HG03342 (cell line): ENCODE results near the gene STAC3.

Experiments
- ATAC-seq: cut with Tn5 transposase; IDR thresholded peaks from one replicate; pipeline ENCODE4 v1.9.1; 2021; ENCODE audit warnings: mild to moderate bottlenecking, moderate library complexity; ENCODE audit not compliant: unreplicated experiment

The STAC3 gene

DNA sequence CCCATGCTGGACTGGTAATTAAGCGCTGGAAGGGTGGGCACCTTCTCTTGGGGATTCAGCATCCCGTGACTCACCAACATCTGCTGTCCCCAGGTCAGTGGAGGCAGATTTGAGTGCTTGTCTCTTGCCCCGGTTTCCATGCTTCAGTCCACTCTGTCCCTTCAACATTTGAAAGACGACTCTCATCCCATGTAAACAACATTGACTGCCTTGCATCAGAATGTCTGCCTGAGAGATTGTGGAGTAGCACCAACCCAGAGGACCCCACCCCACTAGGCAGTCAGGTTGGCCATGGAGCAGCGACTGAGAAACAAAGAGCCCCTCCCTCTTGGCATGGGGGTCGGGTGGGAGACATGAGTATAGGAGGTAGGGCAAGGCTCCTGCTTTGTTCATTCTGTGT lies 4.9 kb upstream of the STAC3 start:
- ATAC-seq, result no peak

DNA sequence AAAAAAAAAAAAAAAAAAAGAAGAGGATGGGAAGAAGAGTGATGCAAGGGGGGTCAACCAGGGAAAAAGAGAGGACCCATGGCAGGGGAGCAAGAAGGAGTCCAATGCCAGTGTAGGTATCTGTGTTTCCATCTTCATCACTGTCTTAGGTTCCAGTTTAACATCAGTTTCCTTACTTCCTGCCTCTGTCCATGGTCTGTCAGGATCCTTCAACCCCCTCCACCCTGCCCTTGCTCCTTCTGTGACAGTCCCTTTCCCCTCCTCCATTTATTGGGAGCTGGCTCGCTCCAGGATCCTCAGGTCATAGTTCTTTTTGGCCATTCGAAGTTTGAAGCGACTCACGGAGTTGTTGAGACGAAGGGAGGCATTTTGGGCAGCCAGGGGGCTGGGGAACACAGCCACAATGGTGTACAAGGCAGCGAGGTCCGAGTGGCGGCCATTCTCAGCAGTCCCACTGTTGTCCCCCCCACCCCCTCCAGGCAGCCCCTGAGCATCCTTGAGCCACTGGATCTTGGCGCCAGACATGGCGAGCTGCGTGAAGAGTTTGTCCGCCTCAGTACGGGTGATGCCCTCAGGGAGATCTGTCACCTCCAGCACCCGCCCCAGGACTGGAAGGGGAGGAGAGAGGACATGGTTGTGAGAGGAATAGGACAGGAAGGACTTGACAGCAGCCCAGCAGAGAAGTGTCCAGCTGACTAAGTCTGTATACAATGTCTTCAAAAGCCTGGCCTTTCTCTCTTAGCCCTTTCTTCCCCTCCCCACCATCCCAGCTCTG lies 3.7 kb upstream of the STAC3 start:
- no peak for ATAC-seq

DNA sequence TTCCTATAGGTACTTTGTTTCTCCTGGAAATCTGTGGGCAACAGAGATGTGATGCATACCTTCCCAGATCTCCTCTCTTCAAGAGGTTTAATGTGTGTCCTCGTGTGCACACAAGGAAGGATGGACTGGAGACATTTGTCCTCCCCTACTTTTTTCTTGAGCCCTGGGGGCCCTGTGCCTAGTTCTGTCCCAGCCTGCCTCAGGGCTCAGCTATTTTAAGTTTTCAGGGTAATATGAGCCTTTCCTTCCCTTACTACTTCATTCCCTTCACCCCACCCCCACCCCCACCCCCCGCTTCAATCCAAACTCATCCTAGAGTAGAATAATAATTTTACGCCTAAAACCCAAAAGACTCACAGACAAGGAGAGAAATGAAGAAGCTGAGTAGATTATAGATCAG lies 446 bp downstream of the STAC3 start:
- ATAC-seq, result no peak

DNA sequence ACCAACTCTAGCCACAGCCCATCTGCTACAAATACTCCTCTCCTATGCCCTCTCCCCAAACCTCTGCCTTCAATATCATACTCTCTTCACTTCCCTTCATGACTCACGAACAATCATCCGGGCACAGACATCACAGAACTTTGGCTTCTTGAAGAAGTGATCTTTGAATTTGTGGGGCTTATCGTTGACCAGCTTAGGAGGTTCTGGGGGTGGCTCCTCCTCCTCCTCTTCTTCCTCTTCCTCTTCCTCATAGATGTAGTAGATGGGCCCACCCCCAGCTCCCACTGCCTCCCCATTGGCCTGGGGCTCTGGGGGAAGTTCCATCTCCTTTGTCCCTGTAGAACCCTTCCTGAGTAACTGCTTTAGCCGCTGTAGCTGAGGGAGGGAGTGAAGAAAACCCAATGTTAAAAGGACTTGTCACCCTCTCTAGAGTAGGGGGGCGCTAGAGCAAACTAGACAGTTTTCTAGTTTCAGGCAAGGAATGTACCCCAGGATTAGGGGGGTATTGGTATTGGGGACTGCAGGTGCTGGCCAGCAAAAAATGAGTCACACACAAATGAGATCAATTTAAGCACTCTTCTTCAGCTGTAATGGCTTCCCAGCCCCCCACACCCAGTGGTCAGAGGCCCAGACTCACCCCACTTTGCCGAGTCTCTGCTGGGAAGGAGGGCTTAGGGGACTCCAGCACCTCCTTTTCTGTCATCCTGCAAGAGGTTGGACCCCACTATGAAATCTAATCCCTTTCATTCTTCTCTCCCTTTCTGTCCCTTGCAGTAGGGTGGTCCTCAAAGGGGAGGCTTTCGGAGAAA lies 1.8 kb downstream of the STAC3 start:
- no peak for ATAC-seq

DNA sequence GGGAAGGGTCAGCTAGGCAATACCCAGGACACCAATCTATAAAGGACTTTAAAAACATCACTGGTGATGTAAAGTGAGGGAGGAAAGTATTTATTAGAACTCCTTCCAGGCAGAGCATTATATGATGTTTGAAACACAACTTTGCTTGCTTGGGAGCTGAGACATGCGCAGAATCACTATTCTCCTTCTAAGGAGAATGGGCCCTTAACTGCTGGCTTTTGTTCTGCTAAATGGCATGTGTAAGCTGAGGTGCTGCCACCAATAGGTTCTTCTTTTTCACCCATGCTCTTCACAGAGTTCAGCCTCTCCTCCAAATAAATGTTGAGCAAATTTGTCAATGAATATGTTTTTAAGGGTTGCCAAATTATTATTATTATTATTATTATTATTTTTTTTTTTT lies 3.9 kb downstream of the STAC3 start:
- ATAC-seq, result no peak

DNA sequence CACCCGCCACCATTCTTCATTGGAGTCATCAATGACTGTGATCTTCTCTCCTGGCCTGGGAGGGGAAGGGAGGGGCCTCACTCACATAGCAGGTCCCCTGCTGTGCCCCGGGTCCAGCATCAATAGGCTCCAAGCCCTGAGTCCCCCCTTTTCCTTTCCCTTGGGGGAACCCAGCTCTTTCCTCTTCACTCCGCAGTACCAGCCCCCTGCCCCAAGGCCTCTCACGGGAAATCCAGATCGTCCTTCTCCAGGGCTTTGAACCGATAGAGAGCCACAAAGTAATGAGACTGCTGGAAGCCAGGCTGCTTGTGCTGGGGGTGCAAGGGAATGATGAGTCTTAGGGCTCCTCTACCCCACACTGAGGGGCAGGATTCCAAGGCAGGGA lies 6.7 kb downstream of the STAC3 start:
- ATAC-seq, result no peak

DNA sequence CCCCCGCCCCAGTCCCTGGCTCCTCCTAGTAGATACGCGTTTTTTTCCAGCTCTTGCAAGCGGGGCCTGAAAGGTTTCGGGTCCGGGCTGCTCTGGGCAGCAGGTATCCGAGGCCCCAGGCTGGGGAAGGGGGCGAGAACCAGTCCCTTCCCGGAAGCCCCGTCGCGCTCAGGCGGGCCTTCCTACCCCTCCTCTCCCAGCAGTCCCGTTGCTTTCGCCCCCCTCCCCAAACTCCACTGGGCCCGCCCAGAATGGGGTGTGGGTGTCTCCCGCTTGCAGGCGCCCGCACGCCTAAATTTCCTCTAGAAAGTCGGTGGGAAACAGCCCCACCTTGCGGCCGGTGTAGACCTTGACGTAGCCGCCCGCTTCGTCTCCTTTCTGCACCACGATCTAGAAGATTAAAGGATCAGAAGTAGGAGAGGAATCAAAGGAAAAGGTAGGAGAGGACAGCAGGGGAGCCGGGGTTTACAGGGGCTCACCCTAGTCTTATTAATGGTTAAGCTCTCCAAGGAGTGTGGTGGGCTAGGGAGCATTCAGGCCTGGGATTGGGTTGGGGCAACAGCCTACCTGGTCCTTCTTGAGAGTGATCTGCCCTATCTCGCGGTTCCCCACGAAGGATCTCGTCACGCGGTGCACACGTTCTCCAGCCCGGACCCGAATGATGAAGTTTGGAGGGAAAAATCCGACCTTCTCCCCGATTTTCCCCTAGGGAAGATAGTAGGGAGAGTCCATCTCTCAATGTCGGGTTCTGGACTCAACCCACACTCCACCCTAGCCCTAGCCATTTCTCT lies 7.3 kb downstream of the STAC3 start:
- no peak for ATAC-seq

DNA sequence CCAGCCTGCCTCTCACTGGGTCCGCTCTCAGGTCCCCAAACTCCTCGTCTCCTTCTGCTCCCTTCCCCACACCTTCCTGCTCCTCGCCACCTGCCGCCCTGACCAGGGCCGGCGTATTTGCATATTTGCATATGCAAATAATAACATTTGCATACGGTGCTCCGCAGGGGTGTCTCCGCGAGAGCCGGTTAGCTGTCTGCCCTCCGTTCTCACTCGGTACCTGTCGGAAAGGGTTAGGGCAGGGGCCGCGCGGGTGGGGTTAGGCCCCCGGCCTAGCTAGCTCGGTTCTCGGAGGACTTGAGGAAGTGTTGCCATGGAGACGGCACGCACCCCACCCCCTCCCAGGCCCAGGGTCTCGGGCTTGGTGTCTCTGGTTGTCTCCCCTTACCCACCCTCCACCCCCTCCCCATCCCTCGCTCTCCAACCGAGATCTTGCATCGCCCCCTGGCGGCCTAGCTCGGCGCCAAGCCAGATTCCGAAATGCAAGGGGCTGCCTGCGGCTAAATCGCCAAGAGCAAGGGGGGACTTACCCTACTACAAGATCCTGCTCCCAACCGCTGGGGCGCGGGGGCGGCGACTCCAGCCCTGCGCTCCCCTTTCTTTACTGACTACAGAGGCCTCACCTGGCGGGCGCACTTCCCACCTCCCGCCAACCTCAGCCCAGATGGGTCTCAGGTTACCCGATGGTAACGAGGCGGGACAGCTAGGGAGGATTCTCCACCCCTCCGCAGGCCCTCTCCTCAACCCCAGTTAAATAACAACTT lies 8.1 kb downstream of the STAC3 start:
- ATAC-seq, result peak; percentile 47

DNA sequence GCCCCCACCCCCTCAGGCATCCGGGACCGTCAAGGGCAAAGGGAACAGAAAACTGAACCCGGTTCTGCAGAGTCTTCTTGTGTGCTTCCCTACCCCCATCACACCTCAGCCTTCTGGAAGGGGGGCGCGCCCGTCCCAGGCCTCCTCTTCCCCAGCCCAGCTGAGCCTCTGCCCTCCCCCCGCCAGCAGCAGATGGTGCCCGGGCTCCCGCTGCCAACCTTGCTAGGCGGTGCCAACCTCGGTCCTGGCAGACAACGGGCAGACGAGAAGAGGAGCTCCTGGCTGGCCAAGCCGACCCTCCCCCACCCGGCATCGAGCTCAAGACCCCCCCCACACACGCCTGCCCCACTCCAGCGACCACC lies 8.7 kb downstream of the STAC3 start:
- no peak for ATAC-seq

DNA sequence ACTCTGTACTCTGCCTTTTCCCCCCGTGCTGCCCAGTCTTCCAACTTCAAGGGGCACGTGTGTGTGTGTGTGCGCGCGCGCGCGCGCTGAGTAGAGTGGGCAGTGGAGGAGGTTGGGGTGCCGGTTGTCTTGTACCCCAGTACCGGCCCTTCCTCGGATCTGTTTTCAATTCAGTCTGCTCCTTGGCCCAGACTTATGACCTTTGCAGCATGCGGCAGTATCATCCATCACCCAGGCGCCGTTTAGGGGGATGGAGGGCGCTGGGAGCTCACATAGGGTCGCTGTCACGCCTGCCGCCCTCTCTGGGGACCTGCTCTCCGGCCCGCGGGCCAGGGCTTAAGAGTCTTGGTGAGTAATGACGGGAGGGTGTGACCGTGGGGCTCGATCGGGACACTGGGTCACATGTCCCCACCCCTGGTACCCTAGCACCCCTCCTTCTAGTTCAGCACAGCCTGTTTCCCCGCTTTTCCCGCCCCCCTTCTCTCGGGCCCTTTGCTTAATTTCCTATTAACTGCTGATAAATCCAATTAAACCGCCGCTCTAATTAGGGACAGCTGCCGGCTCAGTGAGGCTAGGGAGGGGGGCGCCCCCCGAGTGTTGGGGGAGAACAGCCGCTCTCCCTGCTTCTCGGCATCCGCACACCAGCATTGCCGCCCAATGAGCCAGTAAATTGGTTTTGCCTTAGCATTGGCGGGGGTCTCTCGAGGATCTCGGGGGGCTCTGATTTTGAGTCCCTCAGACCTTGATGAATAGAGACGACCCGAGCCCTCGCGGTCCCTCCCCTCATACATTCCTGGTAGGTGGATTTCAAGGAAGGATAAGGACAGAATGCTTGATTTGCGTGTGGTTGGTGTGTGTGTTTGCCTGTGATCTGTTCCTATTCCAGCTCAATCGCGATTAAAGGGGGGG lies 9.3 kb downstream of the STAC3 start:
- ATAC-seq, result no peak

DNA sequence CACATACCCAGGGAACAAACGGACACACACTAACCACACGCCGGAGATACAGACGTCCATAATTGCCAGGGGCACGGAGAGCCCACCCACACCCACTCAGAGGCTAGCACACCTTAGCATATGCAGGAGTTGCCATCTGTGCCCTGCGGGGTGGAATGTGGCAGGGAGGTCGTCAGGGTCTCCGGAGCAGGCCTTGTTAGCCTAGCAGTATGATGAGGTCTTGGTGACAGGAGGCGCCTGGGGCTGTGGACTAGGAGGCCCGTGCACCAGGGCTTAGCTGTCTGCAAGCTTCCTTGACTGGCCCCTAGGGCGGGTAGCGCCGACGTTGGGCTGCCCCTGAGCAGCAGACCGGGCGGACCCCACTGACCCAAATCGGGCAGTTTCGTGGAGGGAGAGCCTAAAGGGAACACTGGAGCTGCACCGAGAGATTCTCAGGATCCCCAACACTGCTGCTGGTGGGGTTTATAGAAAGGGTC lies 10.0 kb downstream of the STAC3 start:
- no peak for ATAC-seq

DNA sequence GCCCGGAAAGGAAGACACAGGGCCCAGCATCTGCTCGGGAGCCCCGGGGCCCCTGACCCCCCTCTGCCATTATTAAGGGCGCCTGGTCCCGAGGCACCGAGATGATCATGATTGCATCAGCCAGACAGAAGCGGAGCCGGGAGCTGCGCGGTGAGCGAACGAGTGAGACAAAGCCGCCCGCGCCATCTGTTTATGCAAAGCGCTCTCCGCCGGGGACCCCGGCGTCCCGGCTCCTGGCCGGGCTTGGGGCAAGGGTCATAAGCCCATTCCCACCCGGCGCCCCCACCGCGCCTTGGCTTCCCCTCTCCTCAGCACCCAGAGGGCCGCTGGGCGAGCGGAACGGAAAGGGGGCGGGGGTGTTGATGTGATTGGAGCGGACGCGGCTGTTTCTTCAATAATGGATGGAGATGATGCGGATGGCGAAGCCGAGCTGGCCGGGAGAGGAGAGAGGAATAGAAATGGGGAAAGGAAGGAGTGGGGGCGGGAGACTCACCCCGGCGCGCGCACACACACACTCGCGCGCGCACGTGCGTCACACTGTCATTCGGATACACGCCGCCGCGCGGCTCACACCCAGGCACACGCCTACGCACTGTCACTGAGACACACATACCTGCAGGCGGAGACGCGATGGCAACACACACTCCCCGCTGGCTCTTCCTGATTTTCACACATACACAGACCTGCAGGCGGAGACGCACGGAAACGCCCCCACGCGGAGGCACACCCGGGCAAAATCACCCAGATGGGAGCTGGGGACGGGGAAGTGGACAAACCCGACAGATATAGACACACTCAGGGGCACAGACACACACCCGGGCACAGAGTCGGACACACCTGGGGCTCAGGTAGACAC lies 10.7 kb downstream of the STAC3 start:
- no peak for ATAC-seq

DNA sequence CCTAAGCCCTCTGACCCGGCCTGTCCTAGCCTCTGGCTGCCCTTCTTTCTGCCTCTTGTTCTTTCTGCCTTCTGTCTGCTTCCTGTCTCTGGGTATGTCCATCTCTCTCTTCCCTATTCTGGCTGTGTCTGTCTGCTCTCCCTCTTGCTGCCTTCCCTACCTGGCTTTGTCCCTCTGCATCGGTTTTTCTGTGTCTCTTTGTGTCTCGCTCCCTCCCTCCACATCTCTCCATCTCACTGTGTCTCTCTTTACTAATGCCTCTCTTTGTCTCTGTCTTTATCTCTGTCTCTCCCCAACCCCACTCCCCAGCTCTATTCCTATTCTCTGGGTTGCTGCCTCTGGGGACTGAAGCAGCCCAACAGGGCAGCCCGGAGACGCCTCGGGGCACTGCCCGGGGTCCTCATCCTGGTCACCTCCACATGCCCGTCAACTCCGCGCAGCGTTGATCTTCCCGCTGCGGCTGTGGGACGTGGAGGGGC lies 11.4 kb downstream of the STAC3 start:
- ATAC-seq, result no peak

DNA sequence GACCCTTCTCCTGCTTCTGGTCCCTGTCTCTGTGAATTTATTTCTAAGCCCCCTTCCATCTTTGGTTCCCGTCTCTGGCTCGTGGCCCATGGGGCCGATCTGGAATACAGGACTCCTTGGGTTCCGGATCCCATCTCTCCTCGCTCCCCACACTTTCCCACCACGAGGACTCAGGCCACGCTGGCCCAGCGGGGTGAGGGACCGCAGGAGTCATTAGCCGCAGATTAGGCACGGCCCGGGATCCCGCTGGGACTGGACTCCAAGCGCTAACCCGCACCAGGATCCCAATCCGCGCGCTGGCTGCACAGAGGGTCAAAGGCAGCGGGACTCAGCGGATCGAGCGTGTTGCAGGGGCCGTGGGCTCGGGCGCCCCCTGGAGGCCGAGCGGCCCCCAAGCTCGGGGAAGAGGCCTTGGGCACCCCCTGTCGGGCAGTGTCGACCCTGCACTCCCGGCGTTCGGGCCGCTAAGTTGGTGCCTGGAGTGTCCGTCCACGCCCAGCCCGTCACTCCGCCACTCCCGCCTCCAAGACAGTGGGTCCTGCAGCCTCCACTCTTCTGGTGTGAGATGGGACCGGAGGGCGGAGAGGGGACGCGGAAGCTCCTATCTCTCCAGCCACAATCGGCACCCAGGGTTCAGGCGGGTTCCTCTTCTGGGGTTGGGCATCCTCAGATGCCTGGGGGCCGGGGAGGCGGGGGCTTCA lies 12.0 kb downstream of the STAC3 start:
- ATAC-seq, result peak; percentile 52

DNA sequence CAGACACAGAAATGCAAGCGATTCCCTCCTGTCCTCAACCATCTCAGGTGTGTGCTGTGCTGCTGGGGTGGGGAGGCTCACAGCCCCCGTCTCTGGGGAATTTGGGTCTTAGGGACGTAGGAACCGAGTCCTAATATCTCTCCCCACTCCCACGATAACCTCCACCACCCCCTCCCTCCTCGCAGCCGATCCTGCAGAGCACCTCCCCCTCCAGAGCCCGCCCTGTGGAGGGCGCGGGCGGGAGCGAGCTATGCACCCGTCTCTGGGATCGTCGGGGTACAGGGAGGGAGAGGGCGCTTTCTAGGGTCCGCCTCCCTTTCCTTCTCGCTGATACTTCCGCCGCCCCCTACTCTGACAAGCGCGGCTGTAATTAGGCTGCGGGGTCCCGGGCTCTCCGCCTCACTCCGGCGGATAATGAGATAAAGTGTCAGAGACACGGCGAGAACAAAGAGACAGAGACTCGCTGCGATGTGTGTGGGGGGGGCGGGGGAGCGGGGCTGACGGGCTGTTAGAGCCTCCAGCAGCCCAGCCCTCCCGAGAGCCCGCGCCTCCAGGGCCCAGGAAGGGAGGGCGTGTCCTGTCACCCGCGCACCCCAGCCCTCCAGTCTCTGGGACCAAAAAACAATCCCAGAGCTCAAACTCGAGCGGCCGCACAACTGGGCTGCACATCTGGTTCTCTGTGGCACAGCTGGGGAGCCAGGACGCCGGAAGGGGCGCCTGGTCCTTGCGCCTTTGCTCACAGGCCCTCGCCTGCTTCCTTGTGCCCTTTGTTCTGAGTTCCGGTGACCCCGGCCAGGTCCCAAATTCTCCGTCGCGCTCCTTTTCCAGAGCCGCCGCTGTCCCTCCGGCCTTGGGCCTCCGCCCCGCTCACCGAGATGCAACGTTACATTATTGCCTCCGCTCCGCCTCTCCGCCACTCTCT lies 12.8 kb downstream of the STAC3 start:
- no peak for ATAC-seq

DNA sequence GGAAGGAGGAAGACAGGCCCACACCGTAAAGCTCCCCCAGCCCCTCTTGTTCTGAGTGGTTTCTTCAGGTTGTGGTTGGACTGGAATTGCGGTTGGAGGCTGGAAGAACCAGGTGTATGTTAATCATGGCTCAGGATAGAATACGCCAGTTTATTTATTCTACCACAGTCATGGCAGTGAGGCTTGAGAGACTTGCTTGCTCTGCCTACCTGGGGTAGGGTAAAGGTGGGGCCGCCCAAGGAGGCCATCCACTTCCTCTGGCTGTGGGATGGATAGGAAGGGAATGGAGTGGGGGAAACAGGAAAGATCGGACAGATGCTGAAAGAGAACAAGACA lies 13.4 kb downstream of the STAC3 start:
- no peak for ATAC-seq

DNA sequence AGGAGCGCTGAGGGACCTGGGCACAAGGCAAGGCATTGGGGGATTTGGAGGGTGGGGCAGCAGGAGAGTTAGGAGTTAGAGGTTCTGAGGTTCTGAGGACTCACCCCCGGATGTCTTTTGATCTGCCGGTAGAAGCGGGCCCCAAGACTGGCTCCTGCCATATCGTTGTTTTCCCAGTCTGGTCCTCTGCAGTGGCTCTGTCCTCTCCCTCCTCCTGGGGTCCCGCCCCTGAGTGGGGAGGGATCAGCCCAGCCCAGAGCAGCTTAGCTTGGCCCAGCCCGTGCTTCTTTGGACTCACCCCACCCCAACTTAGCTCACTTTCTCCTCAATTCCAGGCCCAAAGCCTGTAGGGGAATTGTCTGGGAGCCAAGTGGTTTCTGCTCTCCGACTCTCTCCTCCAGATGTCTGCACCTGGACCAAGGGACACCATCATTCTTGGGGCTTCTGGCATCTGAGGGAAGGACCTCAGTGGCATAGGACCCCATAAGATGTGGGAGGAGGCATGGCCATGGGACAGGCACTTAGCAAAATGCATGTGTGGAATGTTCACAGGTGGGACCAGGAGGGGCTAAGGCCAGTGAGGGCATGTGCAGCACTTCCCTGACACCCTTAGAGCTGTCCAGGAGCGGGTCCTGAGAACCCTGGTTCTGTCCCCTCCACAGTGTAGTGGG lies 13.9 kb downstream of the STAC3 start:
- ATAC-seq, result no peak
